ENCODE results near the gene FOLR1.
"Not testable (repeated sequence)": the region's sequence is repeated elsewhere in the genome, so short reads cannot be mapped to it uniquely, and the experiment has no call there.

The FOLR1 gene

GRCh38 chr11:72179804-72180396 is 12.0 kb upstream of the FOLR1 start:
- no peak for DNase-seq
- intact Hi-C loops (cut with DNase I), result no loop called here

DNA sequence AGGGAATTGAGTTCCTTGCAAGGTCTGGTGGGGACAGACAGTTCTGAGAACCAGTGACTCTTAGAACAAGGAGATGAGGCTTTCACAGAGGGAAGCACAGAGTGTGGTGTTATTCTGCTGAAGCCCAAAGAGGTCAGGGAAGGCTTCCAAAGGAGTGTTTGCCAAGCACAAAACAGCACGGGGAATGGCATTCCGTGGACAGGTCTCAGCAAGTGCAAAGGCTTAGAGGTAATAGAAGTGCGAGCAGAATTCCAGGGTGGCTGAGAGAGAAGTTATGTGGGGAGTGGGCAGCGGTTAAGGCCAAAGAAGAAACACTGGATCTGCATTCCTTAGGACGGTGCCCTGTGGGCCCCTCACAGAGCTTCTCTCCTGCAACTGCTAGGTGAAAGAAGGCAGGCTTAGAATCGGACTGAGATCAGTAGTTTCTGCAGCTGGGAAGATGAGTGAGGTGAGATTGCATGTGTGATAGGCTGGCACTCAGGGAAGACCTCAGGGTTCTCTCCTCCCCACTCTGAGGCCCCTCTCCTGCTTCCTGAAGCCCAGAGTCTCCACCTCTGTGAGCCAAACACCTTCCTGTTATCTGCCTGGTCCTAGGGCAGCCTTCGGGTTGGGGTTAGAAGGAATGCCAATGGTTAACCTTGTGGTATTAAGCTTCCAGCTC is 10.9 kb upstream of the FOLR1 start:
- DNase-seq; intact Hi-C loops (cut with DNase I): not testable (repeated sequence)

DNA sequence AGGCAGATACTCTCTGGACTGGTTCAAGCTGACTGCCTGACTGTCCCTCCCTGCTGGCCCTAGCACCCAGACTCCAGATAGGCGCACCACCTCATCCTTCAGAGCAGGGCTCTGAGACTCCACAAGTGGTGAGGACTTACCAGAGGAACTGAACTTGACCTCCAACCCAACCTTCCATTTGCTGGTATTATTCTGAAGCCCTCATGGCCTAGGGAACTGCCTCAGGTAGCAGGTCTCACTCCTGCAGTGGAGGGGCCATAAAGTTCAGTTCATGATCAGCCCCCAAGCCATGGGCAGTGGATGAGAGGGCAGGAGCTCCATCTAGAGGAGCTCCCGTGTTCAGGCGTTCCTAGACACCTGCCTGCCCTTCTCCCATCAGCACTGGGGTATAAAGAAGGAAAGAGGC is 10.4 kb upstream of the FOLR1 start:
- intact Hi-C loops (cut with DNase I); DNase-seq: not testable (repeated sequence)

DNA sequence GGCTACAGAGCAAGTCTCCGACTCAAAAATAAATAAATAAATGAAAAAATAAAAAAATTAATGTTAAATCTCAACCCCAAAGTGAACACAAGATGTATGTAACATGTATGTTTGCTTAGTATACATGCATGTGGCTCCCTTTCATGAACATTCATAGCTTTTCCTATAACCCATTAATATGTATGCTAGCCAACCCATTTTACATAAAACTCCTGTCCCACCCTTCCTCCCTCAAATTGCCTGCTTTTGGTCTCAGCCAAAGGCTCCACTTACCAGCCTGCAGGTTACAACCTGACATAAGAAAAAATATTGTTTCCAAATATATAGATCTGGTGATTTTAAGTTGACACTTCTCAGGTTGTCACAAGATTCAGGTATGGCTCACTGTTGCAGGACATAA is 3.7 kb upstream of the FOLR1 start:
- DNase-seq, result no peak
- intact Hi-C loops (cut with DNase I), result no loop called here

DNA sequence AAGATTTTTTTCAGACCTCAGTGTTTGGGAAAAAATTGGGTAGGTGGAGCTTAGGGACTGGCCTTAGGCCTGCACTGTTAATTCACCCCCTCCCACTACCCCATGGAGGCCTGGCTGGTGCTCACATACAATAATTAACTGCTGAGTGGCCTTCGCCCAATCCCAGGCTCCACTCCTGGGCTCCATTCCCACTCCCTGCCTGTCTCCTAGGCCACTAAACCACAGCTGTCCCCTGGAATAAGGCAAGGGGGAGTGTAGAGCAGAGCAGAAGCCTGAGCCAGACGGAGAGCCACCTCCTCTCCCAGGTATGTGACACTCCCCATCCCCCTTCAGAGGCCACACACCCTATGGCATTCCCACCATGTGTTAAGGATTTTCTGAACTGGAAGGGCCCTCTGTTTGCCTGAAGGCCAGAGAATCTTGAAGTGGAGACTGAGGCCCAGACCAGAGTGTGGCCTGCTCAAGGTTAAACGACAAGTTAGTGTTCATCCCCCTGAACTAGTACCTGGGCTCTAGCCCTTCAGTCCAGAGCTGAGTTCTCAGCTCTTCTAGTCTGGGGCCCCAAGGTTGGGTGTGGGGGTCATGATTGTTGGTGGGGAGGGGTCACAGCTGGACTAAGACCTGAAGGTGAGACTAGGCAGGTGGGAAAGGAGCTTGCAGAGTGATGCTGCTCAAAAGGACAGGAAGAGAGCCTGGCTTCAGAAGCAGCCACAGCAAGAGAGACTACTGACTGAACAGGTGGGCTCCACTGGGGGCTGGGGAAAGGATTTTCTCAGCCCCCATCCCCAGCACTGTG is 2.3 kb upstream of the FOLR1 start:
- intact Hi-C loops (cut with DNase I), result no loop called here
- DNase-seq, result peak in 30 of 42 donors; percentile 6 to 67 (median 27)

DNA sequence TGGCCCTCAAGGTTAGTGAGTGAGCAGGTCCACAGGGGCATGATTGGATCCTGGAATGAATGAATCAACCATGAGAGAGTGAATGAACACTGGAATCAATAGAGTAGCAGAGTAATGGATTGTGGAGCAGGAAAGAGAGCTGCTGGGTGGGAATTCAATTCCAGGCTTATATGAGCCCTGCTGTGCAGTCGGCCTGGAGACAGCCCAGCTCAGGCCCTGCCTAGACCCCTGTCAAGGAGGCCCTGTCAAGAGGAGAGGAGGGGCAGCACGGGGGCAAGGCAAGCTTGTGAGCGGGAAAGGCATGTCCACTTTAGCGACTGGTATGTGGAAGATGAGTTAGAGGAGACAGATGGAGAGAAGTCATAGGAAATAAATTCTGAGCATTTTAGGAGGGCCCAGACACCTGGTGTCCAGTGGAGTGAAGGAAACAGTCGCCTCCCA is 1.3 kb upstream of the FOLR1 start:
- intact Hi-C loops (cut with DNase I), result no loop called here
- no peak for DNase-seq

DNA sequence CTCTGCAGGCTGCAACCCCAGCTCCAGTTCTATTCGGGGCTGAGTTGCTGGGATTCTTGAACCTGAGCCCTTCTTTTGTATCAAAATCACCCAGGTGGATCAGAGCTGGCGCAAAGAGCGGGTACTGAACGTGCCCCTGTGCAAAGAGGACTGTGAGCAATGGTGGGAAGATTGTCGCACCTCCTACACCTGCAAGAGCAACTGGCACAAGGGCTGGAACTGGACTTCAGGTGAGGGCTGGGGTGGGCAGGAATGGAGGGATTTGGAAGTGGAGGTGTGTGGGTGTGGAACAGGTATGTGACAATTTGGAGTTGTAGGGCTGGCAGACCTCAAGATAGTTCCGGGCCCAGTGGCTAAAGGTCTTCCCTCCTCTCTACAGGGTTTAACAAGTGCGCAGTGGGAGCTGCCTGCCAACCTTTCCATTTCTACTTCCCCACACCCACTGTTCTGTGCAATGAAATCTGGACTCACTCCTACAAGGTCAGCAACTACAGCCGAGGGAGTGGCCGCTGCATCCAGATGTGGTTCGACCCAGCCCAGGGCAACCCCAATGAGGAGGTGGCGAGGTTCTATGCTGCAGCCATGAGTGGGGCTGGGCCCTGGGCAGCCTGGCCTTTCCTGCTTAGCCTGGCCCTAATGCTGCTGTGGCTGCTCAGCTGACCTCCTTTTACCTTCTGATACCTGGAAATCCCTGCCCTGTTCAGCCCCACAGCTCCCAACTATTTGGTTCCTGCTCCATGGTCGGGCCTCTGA is 3.8 kb downstream of the FOLR1 start:
- DNase-seq, result peak in 1 of 42 donors; percentile 31
- intact Hi-C loops (cut with DNase I), result no loop called here

GRCh38 chr11:72201445-72201844 is 9.5 kb downstream of the FOLR1 start:
- DNase-seq; intact Hi-C loops (cut with DNase I): not testable (repeated sequence)

- DNase-seq, result peak in 4 of 42 donors; percentile 5 to 29 (median 24)
- intact Hi-C loops (cut with DNase I), result no loop called here
Observed at GRCh38 chr11:72202571-72202970, 10.6 kb downstream of the FOLR1 start.

GRCh38 chr11:72203163-72203562 is 11.2 kb downstream of the FOLR1 start:
- intact Hi-C loops (cut with DNase I), result no loop called here
- DNase-seq, result no peak

GRCh38 chr11:72204886-72205285 is 12.9 kb downstream of the FOLR1 start:
- no peak for DNase-seq
- intact Hi-C loops (cut with DNase I), result no loop called here

- DNase-seq, result peak in 3 of 42 donors; percentile 2 to 5 (median 5)
- intact Hi-C loops (cut with DNase I), result not testable (repeated sequence)
Observed at GRCh38 chr11:72206794-72207193, 14.9 kb downstream of the FOLR1 start.

- DNase-seq, result peak in 1 of 42 donors; percentile 4
- intact Hi-C loops (cut with DNase I), result no loop called here
Observed at GRCh38 chr11:72208281-72208680, 16.3 kb downstream of the FOLR1 start.

GRCh38 chr11:72209101-72209500 is 17.2 kb downstream of the FOLR1 start:
- intact Hi-C loops (cut with DNase I), result no loop called here
- DNase-seq, result peak in 4 of 42 donors; percentile 3 to 33 (median 14)

- intact Hi-C loops (cut with DNase I), result no loop called here
- DNase-seq, result peak in 7 of 42 donors; percentile 2 to 24 (median 17)
Observed at GRCh38 chr11:72216638-72217037, 24.7 kb downstream of the FOLR1 start, which contains the start of gene FOLR2. Gene FOLR2, plus strand, starts transcription at chr11:72216794. Its CDS starts 1,791 bp downstream, at chr11:72218585.

- DNase-seq, result peak in 3 of 42 donors; percentile 7 to 42 (median 16)
- intact Hi-C loops (cut with DNase I), result no loop called here
Observed at GRCh38 chr11:72217841-72218240, 25.9 kb downstream of the FOLR1 start.

GRCh38 chr11:72218251-72218745 is 26.4 kb downstream of the FOLR1 start:
- peak in 3 of 42 donors; percentile 6 to 23 (median 6) for DNase-seq

DNA sequence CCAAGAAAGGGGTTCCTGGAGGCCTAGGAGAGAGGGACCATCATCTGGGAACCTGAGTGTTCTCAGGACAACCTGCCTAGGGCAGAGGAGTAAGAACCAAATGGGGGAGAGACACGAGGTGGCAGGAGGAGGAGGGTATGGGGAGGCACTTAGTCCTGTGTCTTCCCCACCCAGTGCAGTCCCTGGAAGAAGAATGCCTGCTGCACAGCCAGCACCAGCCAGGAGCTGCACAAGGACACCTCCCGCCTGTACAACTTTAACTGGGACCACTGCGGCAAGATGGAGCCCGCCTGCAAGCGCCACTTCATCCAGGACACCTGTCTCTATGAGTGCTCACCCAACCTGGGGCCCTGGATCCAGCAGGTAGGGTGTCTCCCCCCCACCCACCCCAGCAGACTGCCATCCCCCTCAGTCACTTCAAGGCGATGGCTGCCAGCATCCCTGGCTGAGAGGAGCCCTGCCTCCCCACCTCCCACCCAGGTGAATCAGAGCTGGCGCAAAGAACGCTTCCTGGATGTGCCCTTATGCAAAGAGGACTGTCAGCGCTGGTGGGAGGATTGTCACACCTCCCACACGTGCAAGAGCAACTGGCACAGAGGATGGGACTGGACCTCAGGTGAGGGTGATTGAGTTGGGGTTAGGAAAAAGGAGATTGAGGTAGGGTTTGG is 28.9 kb downstream of the FOLR1 start:
- DNase-seq, result peak in 30 of 42 donors; percentile 9 to 86 (median 63)
- intact Hi-C loops (cut with DNase I), result loop anchor here (5.0 to 10.0 kb wide), 2 partner anchors 109 to 194 kb away; partner anchors contain the start of gene ANAPC15

More at GRCh38 chr11:72218251-72218745, 26.4 kb downstream of the FOLR1 start:
- intact Hi-C loops (cut with DNase I), result no loop called here

Data from head of caudate nucleus (tissue), 42 donors.